Ammon's horn (tissue), 1 donor: Measurements from ENCODE around the gene ACTR3C.

Source experiments
- DNase-seq: peaks from one replicate; pipeline ENCODE4 v3.0.0-alpha.2; 2016; ENCODE audit warnings: low spot score

Gene ACTR3C

DNA sequence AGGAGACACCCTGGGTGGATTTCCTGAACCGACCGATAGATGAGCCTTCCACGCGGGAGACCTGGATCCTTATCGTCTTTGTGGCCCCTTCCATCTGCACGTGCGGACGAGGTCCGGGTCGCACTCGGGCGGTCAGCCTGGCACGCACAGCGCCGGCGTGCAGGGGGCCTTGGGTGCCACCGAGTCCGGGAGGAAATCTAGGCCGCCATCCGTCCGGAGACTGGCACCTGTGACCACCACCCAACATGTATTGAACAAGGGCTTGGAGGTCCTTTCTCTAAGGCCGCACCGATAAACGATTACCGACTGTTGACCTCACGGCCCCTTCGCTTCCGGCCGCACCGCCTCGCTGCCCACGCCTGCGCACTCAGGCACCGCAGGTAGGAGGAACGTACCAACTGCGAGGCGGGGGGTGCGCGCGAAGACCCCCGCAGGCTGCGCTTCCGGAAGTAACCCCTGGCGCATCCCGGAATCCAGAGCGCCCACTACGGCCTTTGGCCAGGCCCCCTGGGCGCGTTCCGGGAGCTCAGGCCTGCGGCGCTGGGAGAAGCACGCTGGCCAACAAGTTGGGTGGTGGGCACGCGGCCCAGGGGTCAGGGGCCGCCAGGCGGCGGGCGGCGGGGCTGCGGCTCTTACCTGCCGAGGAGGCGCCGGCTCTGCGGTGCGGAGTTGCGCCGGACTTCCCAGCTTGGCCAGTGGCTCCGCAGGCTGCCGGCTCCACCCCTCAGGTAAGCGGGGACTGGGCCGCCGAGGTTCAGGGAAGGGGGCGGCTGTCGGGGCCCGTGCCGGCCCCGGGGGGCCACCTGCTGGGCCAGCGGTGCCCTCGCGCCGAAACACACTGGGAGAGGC lies at the start of gene ACTR3C, which contains the start of gene LRRC61:
Gene ACTR3C (minus strand): TSS at position 713 of the 849 bp plus-strand sequence. CDS start 28,249 bp downstream, outside the sequence.
Gene LRRC61 (plus strand): TSS at position 523 of the 849 bp plus-strand sequence. CDS start 13,507 bp downstream, outside the sequence.
- peak; percentile 43 for DNase-seq

DNA sequence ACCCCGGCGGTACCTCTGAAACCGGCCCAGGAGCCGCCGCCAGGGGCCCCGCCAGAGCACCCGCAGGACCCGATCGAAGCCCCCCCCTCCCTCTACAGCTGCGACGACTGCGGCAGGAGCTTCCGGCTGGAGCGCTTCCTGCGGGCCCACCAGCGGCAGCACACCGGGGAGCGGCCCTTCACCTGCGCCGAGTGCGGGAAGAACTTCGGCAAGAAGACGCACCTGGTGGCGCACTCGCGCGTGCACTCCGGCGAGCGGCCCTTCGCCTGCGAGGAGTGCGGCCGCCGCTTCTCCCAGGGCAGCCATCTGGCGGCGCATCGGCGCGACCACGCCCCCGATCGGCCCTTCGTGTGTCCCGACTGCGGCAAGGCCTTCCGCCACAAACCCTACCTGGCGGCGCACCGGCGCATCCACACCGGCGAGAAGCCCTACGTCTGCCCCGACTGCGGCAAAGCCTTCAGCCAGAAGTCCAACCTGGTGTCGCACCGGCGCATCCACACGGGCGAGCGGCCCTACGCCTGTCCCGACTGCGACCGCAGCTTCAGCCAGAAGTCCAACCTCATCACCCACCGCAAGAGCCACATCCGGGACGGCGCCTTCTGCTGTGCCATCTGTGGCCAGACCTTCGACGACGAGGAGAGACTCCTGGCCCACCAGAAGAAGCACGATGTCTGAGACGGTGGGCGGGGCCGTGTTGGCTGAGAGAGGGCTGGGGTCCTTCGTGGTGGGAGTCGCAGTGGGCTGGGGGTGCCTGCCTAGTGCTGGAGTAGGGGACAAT lies 49.1 kb upstream of the ACTR3C start:
- no peak for DNase-seq

DNA sequence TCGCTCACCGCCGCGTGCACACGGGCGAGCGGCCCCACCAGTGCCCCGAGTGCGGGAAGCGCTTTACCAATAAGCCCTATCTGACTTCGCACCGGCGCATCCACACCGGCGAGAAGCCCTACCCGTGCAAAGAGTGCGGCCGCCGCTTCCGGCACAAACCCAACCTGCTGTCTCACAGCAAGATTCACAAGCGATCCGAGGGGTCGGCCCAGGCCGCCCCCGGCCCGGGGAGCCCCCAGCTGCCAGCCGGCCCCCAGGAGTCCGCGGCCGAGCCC lies 48.6 kb upstream of the ACTR3C start:
- DNase-seq, result no peak

DNA sequence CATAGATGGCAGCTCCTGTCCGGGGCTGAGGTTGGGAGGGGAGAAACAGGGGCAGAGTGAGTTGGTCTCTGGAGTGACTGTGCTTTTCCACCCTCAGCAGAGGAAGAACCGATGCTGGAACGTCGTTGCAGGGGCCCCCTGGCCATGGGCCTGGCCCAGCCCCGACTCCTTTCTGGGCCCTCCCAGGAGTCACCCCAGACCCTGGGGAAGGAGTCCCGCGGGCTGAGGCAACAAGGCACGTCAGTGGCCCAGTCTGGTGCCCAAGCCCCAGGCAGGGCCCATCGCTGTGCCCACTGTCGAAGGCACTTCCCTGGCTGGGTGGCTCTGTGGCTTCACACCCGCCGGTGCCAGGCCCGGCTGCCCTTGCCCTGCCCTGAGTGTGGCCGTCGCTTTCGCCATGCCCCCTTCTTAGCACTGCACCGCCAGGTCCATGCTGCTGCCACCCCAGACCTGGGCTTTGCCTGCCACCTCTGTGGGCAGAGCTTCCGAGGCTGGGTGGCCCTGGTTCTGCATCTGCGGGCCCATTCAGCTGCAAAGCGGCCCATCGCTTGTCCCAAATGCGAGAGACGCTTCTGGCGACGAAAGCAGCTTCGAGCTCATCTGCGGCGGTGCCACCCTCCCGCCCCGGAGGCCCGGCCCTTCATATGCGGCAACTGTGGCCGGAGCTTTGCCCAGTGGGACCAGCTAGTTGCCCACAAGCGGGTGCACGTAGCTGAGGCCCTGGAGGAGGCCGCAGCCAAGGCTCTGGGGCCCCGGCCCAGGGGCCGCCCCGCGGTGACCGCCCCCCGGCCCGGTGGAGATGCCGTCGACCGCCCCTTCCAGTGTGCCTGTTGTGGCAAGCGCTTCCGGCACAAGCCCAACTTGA lies 48.0 kb upstream of the ACTR3C start:
- DNase-seq, result no peak

DNA sequence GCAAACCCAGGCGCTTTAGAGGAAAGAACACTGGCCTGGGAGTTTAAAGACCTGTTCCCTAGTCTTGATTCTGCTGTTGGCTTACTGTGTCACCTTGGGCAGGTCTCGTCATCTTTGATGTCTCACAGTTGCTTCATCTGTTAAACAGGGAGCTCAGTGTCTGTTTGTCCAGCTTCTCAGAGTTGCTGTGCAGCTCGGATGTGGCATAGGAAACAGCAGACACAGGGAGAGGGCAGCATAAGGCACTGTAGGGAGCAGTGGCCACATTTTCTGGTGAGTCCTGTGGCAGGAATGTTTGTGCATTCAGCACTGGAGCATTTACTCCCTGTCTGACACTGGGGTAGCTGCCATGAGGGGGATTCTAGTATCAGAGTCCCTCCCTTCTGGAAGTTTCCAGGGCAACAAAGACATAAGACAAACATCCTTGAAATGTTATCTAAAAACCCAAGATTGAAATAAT lies 47.3 kb upstream of the ACTR3C start:
- DNase-seq, result no peak

DNA sequence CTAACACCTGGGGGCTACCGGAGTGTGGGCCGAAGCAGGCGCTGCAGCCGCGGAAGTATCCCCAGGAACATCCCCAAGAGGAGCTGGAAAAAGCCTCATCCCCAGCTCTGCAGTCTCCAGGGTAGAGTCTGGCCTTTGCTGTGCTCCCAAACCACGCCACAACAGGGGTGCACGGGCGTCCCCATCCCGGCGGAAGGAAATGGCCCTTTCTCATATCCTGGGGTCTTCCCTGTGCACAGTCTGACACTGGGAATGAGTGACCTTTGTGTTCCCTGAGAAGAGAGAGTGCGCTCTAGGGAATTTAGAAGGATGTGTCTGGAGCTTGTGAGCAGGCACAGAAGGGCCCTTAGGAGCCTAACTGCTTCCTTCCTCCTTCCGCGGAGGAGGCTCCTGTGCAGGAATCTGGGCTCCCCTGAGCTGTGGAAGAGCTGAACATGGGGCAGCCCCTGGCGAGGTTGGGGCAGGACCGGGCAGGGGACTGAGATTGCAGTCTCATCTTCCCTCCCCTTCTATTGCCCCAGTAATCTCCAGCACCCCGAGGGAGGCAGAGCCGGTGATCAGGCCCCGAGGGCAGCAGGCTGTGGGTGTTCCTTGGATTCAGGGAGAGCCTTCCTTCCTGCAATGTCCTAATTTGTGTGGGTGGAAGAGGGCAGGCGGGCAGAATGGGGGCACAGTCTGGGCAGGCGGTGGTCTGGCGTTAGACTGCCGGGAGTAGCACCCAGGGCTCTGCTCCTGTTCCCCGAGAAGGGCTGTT lies 46.6 kb upstream of the ACTR3C start:
- DNase-seq, result no peak

DNA sequence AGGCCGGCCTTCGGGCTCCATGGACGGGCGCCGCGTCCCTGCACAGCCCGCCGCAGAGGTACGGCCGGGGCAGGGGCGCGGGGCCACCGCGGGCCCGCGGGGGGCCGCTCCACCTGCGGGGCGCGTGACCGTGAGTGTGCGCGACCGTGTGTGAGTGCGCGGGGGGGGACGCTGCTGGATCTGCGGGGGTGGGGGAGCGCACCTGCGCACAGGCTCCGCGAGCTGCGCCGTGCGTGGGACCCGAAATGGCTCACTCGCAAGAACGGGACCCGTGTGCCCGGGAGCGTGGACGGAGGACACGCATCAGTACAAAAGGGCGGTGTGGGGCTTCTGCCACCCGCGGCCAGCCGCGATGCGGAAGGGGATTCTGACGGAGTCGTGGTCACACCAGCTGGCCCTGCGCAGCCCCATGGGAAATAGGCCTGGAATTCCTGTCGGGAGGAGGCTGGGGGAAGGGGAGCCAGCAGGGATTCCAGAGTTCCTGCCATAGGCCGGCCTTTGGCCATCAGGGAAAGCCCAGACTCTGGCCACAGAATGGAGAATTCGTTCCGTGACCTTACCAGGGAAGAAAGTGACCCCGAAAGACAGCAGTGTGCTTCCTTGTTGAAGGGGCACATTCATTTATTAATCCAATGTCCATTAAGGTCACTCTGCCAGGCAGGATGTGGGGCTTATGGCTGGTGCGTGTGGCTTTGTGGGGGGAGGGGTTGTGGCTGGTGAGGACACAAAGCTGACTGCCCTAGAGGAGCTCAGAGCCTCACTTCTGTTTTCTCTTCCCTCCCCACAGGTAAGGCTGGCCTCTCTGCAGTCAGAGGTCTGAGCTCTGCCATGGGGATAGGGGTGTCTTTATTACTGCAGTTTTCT lies 45.8 kb upstream of the ACTR3C start:
- peak; percentile 58 for DNase-seq

DNA sequence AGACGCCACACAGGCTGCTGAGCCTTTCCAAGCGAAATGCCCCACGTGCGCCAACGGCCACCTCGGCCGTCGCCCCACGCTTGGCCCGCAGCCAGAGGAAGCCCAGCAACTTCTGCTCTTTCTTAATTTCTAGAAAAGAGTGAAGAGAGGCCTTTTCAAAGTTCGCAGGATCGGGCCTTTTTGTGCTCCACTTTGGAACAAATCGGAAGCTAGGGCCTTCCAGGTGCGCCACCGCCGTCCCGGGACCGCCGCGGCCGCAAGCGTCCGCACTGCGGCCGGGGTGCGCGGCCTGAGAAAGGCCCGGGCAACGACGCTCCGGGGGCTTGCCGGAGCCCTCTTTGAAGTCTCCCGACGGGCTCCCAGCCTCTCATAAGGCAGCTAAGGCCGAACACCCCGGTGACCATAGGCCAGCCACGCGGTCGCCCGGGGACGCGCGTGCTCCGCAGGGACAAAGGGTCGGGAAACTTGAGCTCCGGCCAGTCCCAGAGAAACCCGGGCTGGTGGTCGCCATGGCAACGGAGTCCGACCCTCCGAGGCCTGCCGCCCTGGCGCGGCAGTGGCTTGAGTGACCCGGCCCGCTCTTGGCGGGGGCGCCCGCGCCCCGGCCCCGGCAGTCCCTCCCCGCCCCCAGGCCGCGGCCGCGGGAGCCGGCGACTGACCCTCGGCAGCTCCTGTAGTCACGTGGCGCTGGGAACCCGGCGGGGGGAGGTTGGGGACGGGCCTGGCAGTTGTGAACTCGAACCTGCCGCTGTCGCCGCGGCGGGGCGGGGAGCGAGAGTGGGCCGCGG lies 44.9 kb upstream of the ACTR3C start, which contains the start of gene REPIN1:
Gene REPIN1 (plus strand): TSS at position 727 of the 788 bp plus-strand sequence. CDS start 890 bp downstream, outside the sequence.
- peak; percentile 85 for DNase-seq

DNA sequence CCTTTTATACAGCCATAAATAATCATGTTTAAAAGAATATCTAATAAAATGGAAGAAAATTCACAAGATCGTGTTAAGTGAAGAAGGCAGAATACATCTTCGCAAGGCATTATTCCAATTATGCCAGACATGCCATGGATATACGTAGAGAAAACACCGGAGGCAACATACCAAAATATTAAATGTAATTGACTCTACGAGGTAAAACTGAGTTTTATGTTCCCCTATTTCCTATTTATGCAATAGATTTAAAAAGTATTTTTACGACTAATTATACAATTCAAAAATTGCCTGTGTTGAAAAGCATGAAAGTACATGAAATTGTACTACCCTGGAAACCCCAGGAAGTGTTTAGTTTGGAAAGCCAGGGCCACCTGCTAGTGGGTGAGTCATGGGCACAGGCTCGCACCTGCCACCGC lies 44.3 kb upstream of the ACTR3C start:
- DNase-seq, result no peak

DNA sequence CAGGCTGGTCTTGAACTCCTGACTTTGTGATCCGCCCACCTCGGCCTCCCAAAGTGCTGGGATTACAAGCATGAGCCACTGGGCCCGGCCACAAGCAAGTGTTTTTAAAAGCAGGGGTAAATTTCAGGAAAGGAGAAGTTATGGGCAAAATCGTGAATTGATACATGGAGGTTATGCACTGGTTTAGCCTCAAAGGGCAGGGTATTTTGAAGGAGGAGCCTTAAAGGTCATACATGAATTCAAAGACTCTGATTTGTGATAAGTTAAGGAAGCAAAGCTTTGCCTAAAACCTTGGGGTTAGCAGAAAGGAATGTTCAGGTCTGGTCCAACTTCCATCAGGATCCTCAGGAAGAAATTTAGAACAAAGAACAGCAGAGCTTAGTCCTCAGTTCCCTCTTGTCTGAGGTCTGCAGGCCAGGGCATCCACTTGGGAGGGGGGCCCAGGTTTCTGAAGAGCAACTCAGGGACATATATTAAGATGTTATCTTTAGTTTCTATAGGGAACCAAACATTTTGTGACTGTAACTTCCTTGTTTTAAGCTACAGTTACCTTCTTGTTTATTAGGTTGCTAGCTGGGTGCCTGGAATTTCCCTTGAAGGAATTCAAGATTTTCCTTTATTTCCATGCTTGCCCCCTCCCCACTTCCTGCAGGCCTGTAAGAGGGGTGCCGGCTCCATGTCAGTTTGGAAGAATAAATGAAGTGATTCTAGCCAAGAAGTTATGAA lies 42.5 kb upstream of the ACTR3C start:
- no peak for DNase-seq

DNA sequence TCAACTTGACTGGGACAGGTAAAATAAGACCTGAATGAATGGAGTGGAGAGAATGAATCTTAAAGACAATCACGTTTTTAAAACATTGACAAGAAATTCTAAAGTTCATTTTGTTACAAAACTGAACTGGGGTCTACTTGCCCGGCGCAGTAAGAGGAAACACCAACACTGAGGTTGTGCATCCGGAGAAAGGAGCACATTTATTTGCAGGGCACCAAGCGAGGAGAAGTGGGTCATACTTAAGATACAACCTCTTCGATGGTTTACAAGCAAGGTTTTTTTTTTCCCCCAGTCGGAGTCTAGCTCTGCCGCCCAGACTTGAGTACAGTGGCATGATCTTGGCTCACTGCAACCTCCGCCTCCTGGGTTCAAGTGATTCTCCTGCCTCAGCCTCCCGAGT lies 41.8 kb upstream of the ACTR3C start:
- no peak for DNase-seq

DNA sequence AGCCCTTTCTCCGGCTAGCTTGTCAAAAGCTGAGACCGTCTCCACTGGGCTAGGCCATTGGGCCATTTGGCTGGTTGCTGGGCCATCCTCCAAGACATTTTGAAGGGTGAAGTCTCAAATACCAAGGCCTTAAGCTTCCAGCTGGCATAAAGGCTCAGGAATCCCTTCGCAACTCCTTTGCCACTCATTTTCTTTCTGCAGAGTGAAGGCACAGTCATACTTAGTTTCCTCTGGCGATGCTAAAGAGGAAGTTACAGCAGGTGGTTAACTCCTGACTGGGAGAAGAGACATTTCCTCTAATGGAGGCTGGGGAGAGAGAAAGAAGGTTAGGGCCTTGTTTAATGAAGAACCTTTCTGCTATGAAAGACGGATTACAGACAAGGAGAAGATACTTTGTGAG lies 40.5 kb upstream of the ACTR3C start:
- no peak for DNase-seq

DNA sequence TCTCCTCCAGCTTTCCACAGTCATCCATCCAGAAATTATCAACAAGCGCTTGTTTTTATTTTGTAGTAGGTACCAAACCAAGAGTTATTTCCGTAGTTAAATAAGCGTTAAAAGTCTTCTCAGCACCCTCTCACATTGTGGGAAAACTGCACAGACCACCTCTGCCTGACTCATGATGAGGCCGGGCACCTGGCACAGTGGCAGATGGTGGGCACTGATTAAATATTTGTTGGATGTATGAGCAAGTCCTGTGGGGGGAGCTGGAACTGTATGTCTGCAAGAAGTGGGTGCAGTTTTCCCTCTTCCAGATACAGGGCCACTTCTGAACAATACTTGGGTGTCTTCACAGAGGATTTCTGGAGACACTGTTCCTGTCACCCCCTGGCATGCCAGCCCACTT lies 40.0 kb upstream of the ACTR3C start:
- DNase-seq, result no peak

DNA sequence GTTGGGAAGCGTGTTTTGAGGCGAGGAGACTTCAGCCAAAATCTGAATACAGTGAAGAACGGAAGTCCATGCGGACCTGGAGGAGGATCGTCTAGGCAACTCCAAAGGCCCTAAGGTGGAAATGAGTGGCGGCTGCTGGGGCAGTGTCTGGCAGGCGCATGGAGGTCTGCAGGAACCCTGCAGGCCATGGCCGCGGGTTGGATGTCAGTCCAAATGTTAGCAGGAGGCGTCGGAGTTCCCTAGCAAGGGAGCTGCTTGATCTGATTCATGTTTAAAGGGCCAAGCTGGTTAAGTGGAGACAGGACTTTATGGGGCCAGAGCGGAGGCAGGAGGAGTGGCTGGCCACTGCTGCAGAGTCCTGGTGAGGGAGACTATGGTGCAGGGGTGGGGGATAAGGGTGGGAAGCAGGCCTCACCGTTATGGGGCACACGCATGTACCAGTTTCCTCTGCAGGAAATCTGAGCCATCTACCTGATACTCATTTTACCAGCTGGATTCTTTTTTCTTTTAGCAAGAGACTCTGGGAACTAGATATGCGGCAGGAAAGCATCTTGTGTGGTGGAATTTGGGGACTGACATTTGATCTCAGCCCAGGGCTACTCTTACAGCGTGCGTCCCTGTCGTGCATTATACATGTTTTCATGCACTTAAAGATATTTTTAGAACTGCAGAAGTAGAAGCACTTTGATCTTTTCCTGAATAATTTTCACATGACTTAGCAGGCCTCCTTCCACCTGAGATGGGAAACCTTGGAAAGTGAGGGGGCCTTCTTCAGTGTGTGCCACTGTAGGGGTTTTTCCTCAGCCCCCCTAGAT lies 38.7 kb upstream of the ACTR3C start:
- no peak for DNase-seq

DNA sequence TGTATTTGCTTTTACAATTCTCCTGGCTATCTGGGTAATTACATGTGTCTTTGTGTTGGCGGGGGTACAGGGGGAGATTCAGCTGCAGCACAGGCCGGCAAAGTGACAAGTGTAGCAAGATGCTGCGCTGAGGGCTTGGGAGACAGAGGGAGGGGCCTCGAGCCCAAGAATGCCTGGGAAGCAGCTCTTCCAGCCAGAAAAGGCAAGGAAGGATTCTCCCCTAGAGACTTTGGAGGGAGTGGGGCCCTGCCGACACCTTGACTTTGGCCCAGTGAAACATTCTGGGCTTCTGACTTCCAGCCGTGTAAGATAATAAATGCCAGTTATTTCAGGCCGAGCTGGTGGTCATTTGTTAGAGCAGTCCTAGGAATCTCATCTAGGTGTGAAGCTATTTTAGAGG lies 38.1 kb upstream of the ACTR3C start:
- DNase-seq, result no peak

DNA sequence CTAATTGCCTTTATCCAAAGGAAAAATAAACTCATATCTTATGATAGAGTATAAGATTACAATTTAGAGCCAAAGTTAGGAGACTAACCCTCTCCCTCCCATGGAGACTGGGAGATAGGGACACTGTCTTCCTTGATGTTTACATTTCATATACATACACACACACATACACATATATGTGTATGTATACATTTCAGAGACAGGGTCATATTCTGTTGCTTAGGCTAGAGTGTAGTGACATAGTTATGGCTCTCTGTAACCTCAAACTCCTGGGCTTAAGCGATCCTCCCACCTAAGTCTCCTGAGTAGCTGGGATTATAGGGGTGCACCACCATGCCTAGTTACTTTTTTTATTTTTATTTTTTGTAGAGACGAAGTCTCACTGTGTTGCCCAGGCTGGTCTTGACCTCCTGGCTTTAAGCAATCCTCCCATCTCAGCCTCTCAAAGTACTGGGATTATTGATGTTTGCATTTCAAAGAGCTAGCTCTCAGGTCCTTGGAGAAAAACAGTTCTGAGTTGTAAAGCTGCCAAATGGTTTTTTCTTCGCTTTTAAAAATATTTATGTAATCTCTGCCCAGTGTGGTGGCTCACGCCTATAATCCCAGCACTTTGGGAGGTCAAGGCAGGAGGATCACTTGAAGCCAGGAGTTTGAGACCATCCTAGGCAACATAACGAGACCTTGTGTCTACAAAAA lies 37.2 kb upstream of the ACTR3C start:
- DNase-seq, result no peak

DNA sequence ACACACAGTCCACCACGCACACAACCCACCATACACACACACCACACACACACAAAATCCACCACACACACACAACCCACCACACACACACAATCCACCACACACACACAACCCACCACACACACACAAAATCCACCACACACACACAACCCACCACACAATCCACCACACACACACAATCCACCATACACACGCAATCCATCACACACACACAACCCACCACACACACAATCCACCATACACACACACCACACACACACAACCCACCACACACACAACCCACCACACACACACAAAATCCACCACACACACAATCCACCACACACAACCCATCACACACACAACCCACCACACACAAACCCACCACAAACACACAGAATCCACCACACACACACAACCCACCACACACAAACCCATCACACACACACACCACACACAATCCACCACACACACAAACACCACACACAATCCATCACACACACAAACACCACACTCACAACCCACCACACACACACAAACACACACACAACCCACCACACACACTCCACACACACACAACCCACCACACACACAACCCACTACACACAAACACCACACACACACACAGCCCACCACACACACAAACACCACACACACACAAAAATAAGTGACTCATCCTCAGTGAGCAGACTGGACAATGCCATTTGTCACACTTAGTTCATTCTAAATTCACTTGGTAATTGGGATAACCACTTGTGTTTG lies 36.4 kb upstream of the ACTR3C start:
- DNase-seq, result no peak
